ENCODE data around the gene DHX40.

DHX40 gene

DNA sequence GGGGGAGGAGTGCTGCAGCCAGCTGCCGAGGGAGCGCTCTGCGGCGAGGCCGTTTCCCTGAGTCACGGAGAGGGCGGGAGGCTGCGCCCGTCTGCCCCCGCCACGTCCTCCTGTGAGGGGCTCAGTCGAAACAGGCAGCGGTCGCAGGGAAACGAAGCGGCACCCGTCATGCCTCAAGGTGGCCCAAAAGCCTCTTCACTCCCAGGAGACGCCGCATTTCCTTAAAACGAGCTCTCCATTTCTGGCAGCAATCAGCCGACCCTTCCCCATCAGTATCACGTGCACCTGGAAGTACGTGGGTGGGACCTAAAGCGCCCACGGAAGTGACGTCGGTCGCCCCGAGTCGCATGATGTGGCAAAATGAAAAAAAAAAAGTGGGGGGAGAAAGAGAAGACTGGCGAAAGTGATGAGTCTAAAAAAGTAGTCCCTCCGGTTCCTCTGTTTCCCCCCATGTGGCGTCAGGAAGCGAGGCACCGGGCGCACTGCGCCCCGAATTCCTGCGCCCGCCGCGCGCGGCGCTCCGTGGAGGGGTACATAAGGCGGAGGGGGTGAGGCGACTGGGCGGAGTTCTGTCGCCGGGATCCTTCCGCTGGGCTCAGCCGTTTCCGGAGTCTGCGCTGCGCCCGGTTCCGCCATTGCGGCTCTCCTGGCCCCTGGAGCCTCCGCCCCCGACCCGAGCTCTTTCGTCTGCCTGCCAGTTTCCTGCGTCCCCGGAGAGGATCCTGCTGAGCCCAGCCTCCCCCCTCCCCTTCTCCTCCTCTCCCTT lies 54.1 kb downstream of the DHX40 start, which contains the start of gene CLTC:
Gene CLTC (plus strand): TSS at position 598 of the 766 bp plus-strand sequence. CDS start 237 bp downstream, outside the sequence.
- Histone ChIP-seq H3F3A (ENCODE audit: insufficient read depth, low read length) (peaks cover 38% of the 10 kb centered on the region), H3K4me1 (ENCODE audit: low read length) (peaks cover 42% of the 10 kb centered on the region), H3K4me2 (ENCODE audit: low read depth, low read length) (peak within 1 kb of the TSS; percentile 93), H4K20me1 (ENCODE audit: insufficient read depth, low read length) (peaks cover 38% of the 10 kb centered on the region), H3K9ac (ENCODE audit: low read length) (peak within 1 kb of the TSS; percentile 97), H3K27me3 (replicated peaks; ENCODE audit: insufficient read depth, low read length) (no peaks in the 10 kb centered on the region), H3K9me2 (replicated peaks; ENCODE audit: insufficient read depth, low read length) (no peaks in the 10 kb centered on the region), H3K79me2 (ENCODE audit: low read length) (peaks cover 48% of the 10 kb centered on the region), H2AFZ (ENCODE audit: low read length) (peak within 1 kb of the TSS; percentile 76), H3K9me3 (replicated peaks; ENCODE audit: insufficient read depth, low read length) (no peaks in the 10 kb centered on the region), H3K36me3 (replicated peaks; ENCODE audit: insufficient read depth, low read length) (no peaks in the 10 kb centered on the region; the same call in 1 of the 2 replicates), H3K27ac (ENCODE audit: low read length) (peak within 1 kb of the TSS; percentile 97), H3K4me3 (ENCODE audit: low read length) (peak within 1 kb of the TSS; percentile 91)
- DNase-seq = peak; percentile 95
- TF ChIP-seq EZH2 (optimal IDR thresholded peaks at IDR 0.05; ENCODE audit: low read depth, low read length) = no peak
- no peak for TF ChIP-seq EZH2phosphoT487 (IDR thresholded peaks at IDR 0.05; ENCODE audit: low read length)
- TF ChIP-seq, protein P1, sequence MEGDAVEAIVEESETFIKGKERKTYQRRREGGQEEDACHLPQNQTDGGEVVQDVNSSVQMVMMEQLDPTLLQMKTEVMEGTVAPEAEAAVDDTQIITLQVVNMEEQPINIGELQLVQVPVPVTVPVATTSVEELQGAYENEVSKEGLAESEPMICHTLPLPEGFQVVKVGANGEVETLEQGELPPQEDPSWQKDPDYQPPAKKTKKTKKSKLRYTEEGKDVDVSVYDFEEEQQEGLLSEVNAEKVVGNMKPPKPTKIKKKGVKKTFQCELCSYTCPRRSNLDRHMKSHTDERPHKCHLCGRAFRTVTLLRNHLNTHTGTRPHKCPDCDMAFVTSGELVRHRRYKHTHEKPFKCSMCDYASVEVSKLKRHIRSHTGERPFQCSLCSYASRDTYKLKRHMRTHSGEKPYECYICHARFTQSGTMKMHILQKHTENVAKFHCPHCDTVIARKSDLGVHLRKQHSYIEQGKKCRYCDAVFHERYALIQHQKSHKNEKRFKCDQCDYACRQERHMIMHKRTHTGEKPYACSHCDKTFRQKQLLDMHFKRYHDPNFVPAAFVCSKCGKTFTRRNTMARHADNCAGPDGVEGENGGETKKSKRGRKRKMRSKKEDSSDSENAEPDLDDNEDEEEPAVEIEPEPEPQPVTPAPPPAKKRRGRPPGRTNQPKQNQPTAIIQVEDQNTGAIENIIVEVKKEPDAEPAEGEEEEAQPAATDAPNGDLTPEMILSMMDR (IDR thresholded peaks at IDR 0.05; ENCODE audit: low read length) = no peak

DNA sequence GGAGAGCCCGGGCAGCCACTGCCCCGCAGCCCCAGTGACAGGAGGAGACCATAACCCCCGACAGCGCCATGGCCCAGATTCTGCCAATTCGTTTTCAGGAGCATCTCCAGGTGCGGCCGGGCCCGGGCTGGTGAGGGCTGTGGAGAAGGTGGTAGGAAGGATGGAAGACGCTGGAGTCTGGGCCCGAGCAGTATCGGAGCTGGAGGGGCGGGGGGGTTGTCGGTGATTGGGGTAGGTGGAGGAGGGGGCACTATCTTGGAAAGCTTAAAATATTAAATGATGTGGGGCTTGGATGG lies 54.6 kb downstream of the DHX40 start:
- Histone ChIP-seq H2AFZ (ENCODE audit: low read length) (peak overlapping the region; percentile 76; the same call in 1 of the 2 replicates), H3K4me1 (ENCODE audit: low read length) (peaks cover 41% of the 10 kb centered on the region), H3K9me3 (replicated peaks; ENCODE audit: insufficient read depth, low read length) (no peaks in the 10 kb centered on the region)

DNA sequence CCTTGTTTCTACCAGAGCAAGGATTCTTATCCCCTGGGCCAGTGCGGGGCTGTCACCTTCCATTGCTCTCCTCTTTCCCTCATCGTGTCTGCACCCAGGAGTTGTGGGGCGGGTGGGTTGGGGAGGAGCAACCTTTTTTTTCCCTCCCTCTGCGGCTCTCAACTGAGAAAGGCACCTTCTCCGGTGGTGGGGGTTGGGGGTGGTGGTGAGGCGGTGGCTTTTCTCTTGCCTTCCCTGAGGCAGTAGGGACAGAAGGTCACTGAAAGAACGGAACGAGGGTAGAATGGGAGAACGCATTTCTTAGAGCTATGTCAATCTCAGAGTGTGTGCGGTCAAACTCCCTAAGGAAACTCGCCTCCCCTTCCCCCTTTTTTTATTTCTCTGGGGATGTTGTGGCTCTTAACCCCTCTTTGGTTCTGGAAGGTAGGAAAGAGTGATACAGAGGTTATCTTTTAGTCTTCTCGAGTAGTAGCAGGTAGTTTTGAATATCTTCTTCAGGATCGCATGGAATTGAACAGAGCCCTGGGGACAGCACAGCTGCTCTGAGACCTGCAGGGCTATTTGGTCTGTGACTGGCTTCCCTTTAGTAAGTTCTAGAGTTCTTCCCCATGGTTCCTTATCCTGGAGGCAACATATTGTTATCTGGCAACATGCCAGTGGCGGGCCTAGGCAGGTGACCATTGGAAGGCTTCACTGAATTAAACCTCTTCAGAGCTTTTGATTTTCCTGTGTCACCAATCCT lies 55.3 kb downstream of the DHX40 start:
- H3K4me3 ChIP-seq (ENCODE audit: low read length) = peak overlapping the region; percentile 91
- no peaks in the 10 kb centered on the region for H3K9me3 ChIP-seq (replicated peaks; ENCODE audit: insufficient read depth, low read length)
- H3K79me2 ChIP-seq (ENCODE audit: low read length) = peaks cover 60% of the 10 kb centered on the region
- H3F3A ChIP-seq (ENCODE audit: insufficient read depth, low read length) = peaks cover 38% of the 10 kb centered on the region
- TF ChIP-seq, protein P1 (IDR thresholded peaks at IDR 0.05; ENCODE audit: low read length) = no peak
- no peak for TF ChIP-seq EZH2phosphoT487 (IDR thresholded peaks at IDR 0.05; ENCODE audit: low read length)
- no peak for TF ChIP-seq EZH2 (optimal IDR thresholded peaks at IDR 0.05; ENCODE audit: low read depth, low read length)
- H3K4me2 ChIP-seq (ENCODE audit: low read depth, low read length) = peak overlapping the region; percentile 93
- no peaks in the 10 kb centered on the region for H3K9me2 ChIP-seq (replicated peaks; ENCODE audit: insufficient read depth, low read length)
- H3K9ac ChIP-seq (ENCODE audit: low read length) = peak overlapping the region; percentile 97
- H3K4me1 ChIP-seq (ENCODE audit: low read length) = peaks cover 41% of the 10 kb centered on the region
- H3K27ac ChIP-seq (ENCODE audit: low read length) = peak overlapping the region; percentile 97
- no peaks in the 10 kb centered on the region for H3K27me3 ChIP-seq (replicated peaks; ENCODE audit: insufficient read depth, low read length)
- peak; percentile 70 for DNase-seq
- peaks cover 41% of the 10 kb centered on the region for H4K20me1 ChIP-seq (ENCODE audit: insufficient read depth, low read length)
- H2AFZ ChIP-seq (ENCODE audit: low read length) = no peak overlapping the region
- no peaks in the 10 kb centered on the region; the same call in 1 of the 2 replicates for H3K36me3 ChIP-seq (replicated peaks; ENCODE audit: insufficient read depth, low read length)

More for the DNA sequence above, 54.6 kb downstream of the DHX40 start:
- no peak for DNase-seq
- peak overlapping the region; percentile 36; the same call in 1 of the 2 replicates for H3K4me2 ChIP-seq (ENCODE audit: low read depth, low read length)
- no peaks in the 10 kb centered on the region for H3K27me3 ChIP-seq (replicated peaks; ENCODE audit: insufficient read depth, low read length)
- no peaks in the 10 kb centered on the region for H3K9me2 ChIP-seq (replicated peaks; ENCODE audit: insufficient read depth, low read length)
- H4K20me1 ChIP-seq (ENCODE audit: insufficient read depth, low read length) = peaks cover 40% of the 10 kb centered on the region
- H3K79me2 ChIP-seq (ENCODE audit: low read length) = peaks cover 53% of the 10 kb centered on the region
- peak overlapping the region; percentile 97 for H3K9ac ChIP-seq (ENCODE audit: low read length)
- peak overlapping the region; percentile 97 for H3K27ac ChIP-seq (ENCODE audit: low read length)
- H3K36me3 ChIP-seq (replicated peaks; ENCODE audit: insufficient read depth, low read length) = no peaks in the 10 kb centered on the region; the same call in 1 of the 2 replicates
- H3K4me3 ChIP-seq (ENCODE audit: low read length) = peak overlapping the region; percentile 91
- TF ChIP-seq EZH2 (optimal IDR thresholded peaks at IDR 0.05; ENCODE audit: low read depth, low read length) (no peak), EZH2phosphoT487 (IDR thresholded peaks at IDR 0.05; ENCODE audit: low read length) (no peak)
- TF ChIP-seq, protein P1 (IDR thresholded peaks at IDR 0.05; ENCODE audit: low read length) = no peak
- H3F3A ChIP-seq (ENCODE audit: insufficient read depth, low read length) = peaks cover 38% of the 10 kb centered on the region
